SK-N-SH (cell line): Measurements from ENCODE around the gene CYP1A1. TPM values are rescaled to one million over a fixed set of nuclear protein-coding genes. Genes with fewer than 3 reads are reported as not detected.

Source experiments
- CTCF ChIA-PET: fragments of 300-600, 350-600 bp; formaldehyde crosslinking; extraction: SDS; loops from one replicate; lab custom pipeline; 2021; lab: Yijun Ruan, JAX
- POLR2A ChIA-PET: fragments of 350-600 bp; sonication (Branson Sonifier 250); formaldehyde crosslinking; extraction: SDS; loops from one replicate; lab custom pipeline; 2020; ENCODE audit warnings: antibody characterized with exemption, inconsistent platforms; lab: Yijun Ruan, JAX
- DNase-seq: peaks from one replicate; pipeline ENCODE4 v3.0.0; 2012
- H2AFZ ChIP-seq: fragments of 200-600 bp; sonication (generic); 2 replicates; pipeline ENCODE4 v1.8.1; 2016; ENCODE audit warnings: antibody characterized with exemption, mild to moderate bottlenecking, low read depth
- H3F3A ChIP-seq: fragments of 200-600 bp; sonication (generic); replicated peaks from 2 replicates; pipeline ENCODE3; 2016; ENCODE audit warnings: antibody characterized with exemption, mild to moderate bottlenecking; ENCODE audit not compliant: insufficient read depth
- H3K27ac ChIP-seq, 2 experiments: fragments of 200-500 bp in 1 of 2; fragments of 200-600 bp in 1 of 2; sonication (Bioruptor generic) in 1 of 2; sonication (generic), shearing (Covaris generic) in 1 of 2; 2 replicates each; pipeline versions ENCODE4 v1.5.1 to v1.6.1; 2014 to 2016; ENCODE audit warnings: low read depth in 2 of 2, inconsistent platforms in 1 of 2, low read length in 1 of 2, mild to moderate bottlenecking in 1 of 2, mixed read lengths in 1 of 2
- H3K27me3 ChIP-seq: fragments of 200-600 bp; sonication (generic), shearing (Covaris generic); 2 replicates; pipeline ENCODE4 v1.6.1; 2016; ENCODE audit warnings: mixed run types; ENCODE audit not compliant: insufficient read depth
- H3K36me3 ChIP-seq, 2 experiments: fragments of 200-500 bp in 1 of 2; fragments of 200-600 bp in 1 of 2; sonication (Bioruptor generic) in 1 of 2; sonication (generic) in 1 of 2; replicated peaks in 1 of 2; 2 replicates each; pipeline versions ENCODE3 to v1.5.1; 2014 to 2016; ENCODE audit warnings: low read length in 1 of 2, mild to moderate bottlenecking in 1 of 2; ENCODE audit not compliant: insufficient read depth in 2 of 2, control insufficient read depth in 1 of 2
- H3K4me1 ChIP-seq, 2 experiments: fragments of 200-500 bp in 1 of 2; fragments of 200-600 bp in 1 of 2; sonication (Bioruptor generic) in 1 of 2; sonication (generic), shearing (Covaris generic) in 1 of 2; 2 replicates each; pipeline versions ENCODE4 v1.5.1 to v1.6.1; 2014 to 2016; ENCODE audit warnings: low read depth in 1 of 2, low read length in 1 of 2, mixed run types in 1 of 2; ENCODE audit not compliant: insufficient read depth in 2 of 2, control insufficient read depth in 1 of 2
- H3K4me2 ChIP-seq: fragments of 200-600 bp; sonication (generic), shearing (Covaris generic); 2 replicates; pipeline ENCODE4 v1.6.1; 2017; ENCODE audit warnings: mixed run types
- H3K4me3 ChIP-seq, 2 experiments: fragments of 200-500 bp in 1 of 2; fragments of 200-600 bp in 1 of 2; sonication (Bioruptor generic) in 1 of 2; sonication (generic), shearing (Covaris generic) in 1 of 2; 2 replicates each; pipeline versions ENCODE4 v1.5.1 to v1.8.1; 2014 to 2016; ENCODE audit warnings: low read depth in 2 of 2, inconsistent platforms in 1 of 2, low read length in 1 of 2, mild to moderate bottlenecking in 1 of 2, mixed read lengths in 1 of 2, moderate library complexity in 1 of 2
- H3K79me2 ChIP-seq: fragments of 200-600 bp; sonication (generic); 2 replicates; pipeline ENCODE4 v1.8.1; 2017; ENCODE audit warnings: mild to moderate bottlenecking; ENCODE audit not compliant: insufficient read depth
- H3K9ac ChIP-seq: fragments of 200-600 bp; sonication (generic); 2 replicates; pipeline ENCODE4 v1.6.1; 2017; ENCODE audit warnings: mixed run types
- H3K9me2 ChIP-seq: fragments of 200-600 bp; sonication (generic); 2 replicates; pipeline ENCODE4 v1.6.1; 2017; ENCODE audit warnings: mixed run types
- H3K9me3 ChIP-seq: fragments of 200-600 bp; sonication (generic); 2 replicates; pipeline ENCODE4 v1.6.1; 2017; ENCODE audit warnings: mixed run types, mild to moderate bottlenecking, moderate library complexity
- H4K20me1 ChIP-seq: fragments of 200-600 bp; sonication (generic); 2 replicates; pipeline ENCODE4 v1.6.1; 2017; ENCODE audit warnings: mild to moderate bottlenecking, mixed run types; ENCODE audit not compliant: insufficient read depth
- EZH2phosphoT487 ChIP-seq: fragments of 200-600 bp; sonication (generic); IDR thresholded peaks from 2 replicates; pipeline ENCODE4 v1.6.1; 2017; ENCODE audit warnings: low read depth, mixed run types, mild to moderate bottlenecking, antibody characterized with exemption, moderate library complexity, borderline replicate concordance
- FOSL2 ChIP-seq: IDR thresholded peaks from 2 replicates; pipeline ENCODE4 v1.4.0; 2012; ENCODE audit warnings: low read depth, mild to moderate bottlenecking, moderate library complexity, borderline replicate concordance
- FOXM1 ChIP-seq: IDR thresholded peaks from 2 replicates; pipeline ENCODE4 v1.4.0; 2012; ENCODE audit warnings: low read depth, mild to moderate bottlenecking
- GABPA ChIP-seq: IDR thresholded peaks from 2 replicates; pipeline ENCODE4 v1.4.0; 2012; ENCODE audit warnings: low read depth, mild to moderate bottlenecking
- MXI1 ChIP-seq: IDR thresholded peaks from 2 replicates; pipeline ENCODE4 v1.6.1; 2012; ENCODE audit warnings: mild to moderate bottlenecking, low read depth, low read length, improper control_type of control experiment
- NFIC ChIP-seq: IDR thresholded peaks from 2 replicates; pipeline ENCODE4 v1.4.0; 2012; ENCODE audit warnings: borderline replicate concordance
- NRF1 ChIP-seq: IDR thresholded peaks from 2 replicates; pipeline ENCODE4 v1.6.1; 2012; ENCODE audit warnings: low read depth, mild to moderate bottlenecking, low read length
- POLR2AphosphoS5 ChIP-seq: IDR thresholded peaks from 2 replicates; pipeline ENCODE4 v1.6.1; 2012; ENCODE audit warnings: low read depth, low read length
- RAD21 ChIP-seq: IDR thresholded peaks from 2 replicates; pipeline ENCODE4 v1.6.1; 2012; ENCODE audit warnings: mild to moderate bottlenecking, low read length
- RCOR1 ChIP-seq: fragments of 150-350 bp; IDR thresholded peaks from 2 replicates; pipeline ENCODE4 v1.6.1; 2017; ENCODE audit warnings: antibody characterized with exemption, low read length
- RFX5 ChIP-seq: IDR thresholded peaks from 2 replicates; pipeline ENCODE4 v1.6.1; 2012; ENCODE audit warnings: mild to moderate bottlenecking, improper control_type of control experiment, low read length
- SMC3 ChIP-seq: IDR thresholded peaks from 2 replicates; pipeline ENCODE4 v1.6.1; 2012; ENCODE audit warnings: low read depth, low read length, improper control_type of control experiment
- WGBS: methylation state at CpG from one replicate; pipeline ENCODE4 v1.1.6; 2017; ENCODE audit warnings: low lambda C conversion rate; 5-methylcytosine and 5-hydroxymethylcytosine counted together
- polyA plus RNA-seq, 3 experiments: library from polyadenylated mRNA; depleted of rRNA; stranded (reverse); fragments of >200 nt; gene quantifications; 2 replicates each; pipeline ENCODE4 v1.2.3, GENCODE V29; 2012
- TF ChIP-seq, protein P1 (sequence below): IDR thresholded peaks from 2 replicates; pipeline ENCODE4 v1.4.0; 2012; ENCODE audit warnings: low read depth
- TF ChIP-seq, protein P2 (sequence below): IDR thresholded peaks from 2 replicates; pipeline ENCODE4; 2012
- TF ChIP-seq, protein P3 (sequence below): IDR thresholded peaks from 2 replicates; pipeline ENCODE4 v1.4.0; 2012; ENCODE audit warnings: low read depth, borderline replicate concordance

CYP1A1 gene
- polyA plus RNA-seq, 1 of the 3 experiments (the other 2 are of a cell fraction), result 0.07 TPM

DNA sequence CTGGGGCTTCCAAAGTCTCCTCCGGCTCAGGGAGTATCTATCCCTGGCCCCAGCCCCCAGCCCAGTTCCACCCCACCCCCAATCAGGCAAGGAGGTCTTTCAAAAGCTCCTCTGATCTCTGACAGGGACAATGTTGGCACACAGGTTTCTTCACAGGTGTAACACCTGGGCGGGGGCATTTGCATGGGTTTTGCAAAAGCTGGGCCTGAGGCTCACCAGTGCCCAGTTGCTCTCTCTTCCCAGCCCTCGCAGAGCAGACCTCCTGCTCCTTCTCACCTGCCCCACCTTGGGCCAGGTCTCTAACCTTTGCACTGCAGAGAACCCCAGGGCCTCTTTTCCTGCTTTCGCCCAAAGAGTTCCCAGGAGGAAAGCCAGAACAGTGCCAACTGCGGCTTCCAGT, 48.0 kb upstream of the CYP1A1 start:
- no peak overlapping the region for H3K4me2 ChIP-seq
- no peak for TF ChIP-seq RCOR1
- no peak for TF ChIP-seq FOSL2
- TF ChIP-seq, protein P1, sequence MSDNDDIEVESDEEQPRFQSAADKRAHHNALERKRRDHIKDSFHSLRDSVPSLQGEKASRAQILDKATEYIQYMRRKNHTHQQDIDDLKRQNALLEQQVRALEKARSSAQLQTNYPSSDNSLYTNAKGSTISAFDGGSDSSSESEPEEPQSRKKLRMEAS, result no peak
- no peak for TF ChIP-seq MXI1
- no peak for TF ChIP-seq FOXM1
- no peak for TF ChIP-seq POLR2AphosphoS5
- TF ChIP-seq EZH2phosphoT487, result no peak
- TF ChIP-seq, protein P2, sequence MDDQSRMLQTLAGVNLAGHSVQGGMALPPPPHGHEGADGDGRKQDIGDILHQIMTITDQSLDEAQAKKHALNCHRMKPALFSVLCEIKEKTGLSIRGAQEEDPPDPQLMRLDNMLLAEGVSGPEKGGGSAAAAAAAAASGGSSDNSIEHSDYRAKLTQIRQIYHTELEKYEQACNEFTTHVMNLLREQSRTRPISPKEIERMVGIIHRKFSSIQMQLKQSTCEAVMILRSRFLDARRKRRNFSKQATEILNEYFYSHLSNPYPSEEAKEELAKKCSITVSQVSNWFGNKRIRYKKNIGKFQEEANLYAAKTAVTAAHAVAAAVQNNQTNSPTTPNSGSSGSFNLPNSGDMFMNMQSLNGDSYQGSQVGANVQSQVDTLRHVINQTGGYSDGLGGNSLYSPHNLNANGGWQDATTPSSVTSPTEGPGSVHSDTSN, result no peak
- POLR2A ChIA-PET, result no interaction called here
- no peak for DNase-seq
- no peaks in the 10 kb centered on the region for H3K79me2 ChIP-seq
- peaks cover 3% of the 10 kb centered on the region for H3F3A ChIP-seq
- H3K27ac ChIP-seq, result no peak overlapping the region
- peaks cover 8% of the 10 kb centered on the region; the same call in 1 of the 2 replicates for H3K27me3 ChIP-seq
- H3K9ac ChIP-seq, result no peak overlapping the region
- peaks cover 0 to 18% of the 10 kb centered on the region in 2 experiments; a peak in 2 of 4 replicates for H3K4me1 ChIP-seq
- no peaks in the 10 kb centered on the region for H4K20me1 ChIP-seq
- H3K9me2 ChIP-seq, result no peaks in the 10 kb centered on the region
- 85% methylated on average over 5 of the region's 5 CpGs for WGBS
- H3K4me3 ChIP-seq, result no peak overlapping the region
- H2AFZ ChIP-seq, result no peak overlapping the region
- no peaks in the 10 kb centered on the region for H3K9me3 ChIP-seq
- CTCF ChIA-PET, result interaction anchor here (0.9 to 24.3 kb wide), 10 partner anchors 7 to 176 kb away, joined by 3 to 1109 read pairs (median 42); partner anchors contain the start of genes CLK3, CSK and ULK3
- H3K36me3 ChIP-seq, result no peaks in the 10 kb centered on the region

DNA sequence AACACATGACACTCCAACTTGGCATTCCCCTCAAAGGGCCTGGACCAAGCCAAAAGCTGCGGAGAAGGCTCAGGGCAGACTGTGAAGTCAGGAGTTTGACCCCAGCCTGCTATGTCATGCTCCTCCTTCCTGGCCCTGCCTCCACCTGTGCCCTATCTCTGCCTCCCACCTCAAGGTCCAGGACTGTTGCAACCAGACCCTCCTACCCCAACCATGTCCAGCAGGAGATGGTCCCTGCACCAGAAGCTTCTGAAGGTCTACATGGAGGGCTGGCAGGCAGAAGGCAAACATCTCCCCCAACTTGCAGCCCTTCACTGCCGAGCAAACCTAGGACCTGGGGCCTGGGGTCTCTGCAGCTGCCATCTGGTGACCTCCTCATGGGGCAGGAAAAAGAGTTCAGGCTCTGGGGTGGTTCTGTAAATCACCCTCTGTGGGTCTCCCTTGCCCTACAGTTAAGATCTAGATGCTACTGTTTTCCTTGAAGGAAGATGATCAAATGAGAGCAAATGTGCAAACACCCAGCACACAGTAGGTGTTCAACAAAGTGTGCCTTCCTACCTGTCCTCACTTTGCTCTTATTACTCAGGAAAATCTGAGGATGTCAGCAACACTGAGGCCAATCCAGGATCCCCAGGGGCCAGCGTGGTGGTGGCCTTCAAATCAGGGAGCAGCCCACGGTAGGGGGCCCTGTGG, 45.0 kb upstream of the CYP1A1 start:
- TF ChIP-seq RAD21 (no peak), GABPA (no peak), NFIC (no peak), RCOR1 (no peak), RFX5 (no peak), NRF1 (no peak), SMC3 (no peak)
- TF ChIP-seq, protein P1, result no peak
- TF ChIP-seq, protein P3, sequence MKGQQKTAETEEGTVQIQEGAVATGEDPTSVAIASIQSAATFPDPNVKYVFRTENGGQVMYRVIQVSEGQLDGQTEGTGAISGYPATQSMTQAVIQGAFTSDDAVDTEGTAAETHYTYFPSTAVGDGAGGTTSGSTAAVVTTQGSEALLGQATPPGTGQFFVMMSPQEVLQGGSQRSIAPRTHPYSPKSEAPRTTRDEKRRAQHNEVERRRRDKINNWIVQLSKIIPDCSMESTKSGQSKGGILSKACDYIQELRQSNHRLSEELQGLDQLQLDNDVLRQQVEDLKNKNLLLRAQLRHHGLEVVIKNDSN, result no peak
- no peak overlapping the region for H3K9ac ChIP-seq
- H3K4me3 ChIP-seq, result no peak overlapping the region
- no peaks in the 10 kb centered on the region for H4K20me1 ChIP-seq
- H2AFZ ChIP-seq, result no peak overlapping the region
- no peaks in the 10 kb centered on the region for H3K36me3 ChIP-seq
- no peak overlapping the region for H3K4me2 ChIP-seq
- no peaks in the 10 kb centered on the region for H3K9me3 ChIP-seq
- peaks cover 0 to 5% of the 10 kb centered on the region in 2 experiments; a peak in 1 of 4 replicates for H3K4me1 ChIP-seq
- CTCF ChIA-PET, result interaction anchor here (0.5 to 24.3 kb wide), 58 partner anchors 10 to 1016 kb away, joined by 3 to 1109 read pairs (median 7); partner anchors contain the start of genes CLK3, COX5A, CPLX3 and CSK
- H3K27me3 ChIP-seq, result peaks cover 8% of the 10 kb centered on the region; the same call in 1 of the 2 replicates
- POLR2A ChIA-PET, result interaction anchor here (0.6 to 1.6 kb wide), 8 partner anchors 11 to 185 kb away, joined by 3 to 5 read pairs (median 4); partner anchors contain the start of genes COX5A, CSK and FAM219B
- DNase-seq, result no peak
- WGBS, result 46% methylated on average over 4 of the region's 4 CpGs
- H3F3A ChIP-seq, result peaks cover 3% of the 10 kb centered on the region
- H3K79me2 ChIP-seq, result no peaks in the 10 kb centered on the region
- H3K27ac ChIP-seq, result no peak overlapping the region
- H3K9me2 ChIP-seq, result no peaks in the 10 kb centered on the region
